HepG2 (cell line): ENCODE data around the gene RHEBL1. TPM values are rescaled to one million over a fixed set of nuclear protein-coding genes. Genes with fewer than 3 reads are reported as not detected.

Experiments used
- ATAC-seq: fragments of 200-7000 bp; cut with Tn5 transposase; 3 replicates; pipeline ENCODE4 v1.9.1; 2020; ENCODE audit warnings: mild to moderate bottlenecking, moderate library complexity
- BruUV-seq: library from RNA; stranded (reverse); fragments of 400-500 nt; replicated peaks from 2 replicates; lab custom pipeline; 2021; lab: Mats Ljungman, UMichigan
- CTCF ChIA-PET: fragments of 300-600 bp; formaldehyde crosslinking; extraction: SDS; loops from one replicate; lab custom pipeline; 2021; ENCODE audit warnings: low total read pairs, inconsistent platforms, low intra/inter-chr PET ratio; lab: Yijun Ruan, JAX
- POLR2A ChIA-PET: fragments of 350-600 bp; sonication (Branson Sonifier 250); formaldehyde crosslinking; loops from one replicate; lab custom pipeline; 2020; ENCODE audit warnings: antibody characterized with exemption, inconsistent platforms; lab: Yijun Ruan, JAX
- DNase-seq: peaks from one replicate; pipeline ENCODE4 v3.0.0-alpha.2; 2015; ENCODE audit warnings: low spot score
- FAIRE-seq: peaks from 3 replicates; lab custom pipeline; 2011; peaks lifted over from hg19 to GRCh38; lab: Jason Lieb, UNC
- H2AFZ ChIP-seq: one replicate; pipeline ENCODE4 v1.6.1; 2011; ENCODE audit warnings: low read length, inconsistent platforms
- H3K27ac ChIP-seq: fragments of 300-600 bp; 3 replicates; pipeline ENCODE4 v1.8.0; 2011; ENCODE audit warnings: mixed run types, mild to moderate bottlenecking, mixed read lengths, low read length, inconsistent platforms; ENCODE audit not compliant: insufficient read depth; ENCODE audit errors: extremely low read length
- H3K27me3 ChIP-seq, 2 experiments: fragments of 200-600 bp in 1 of 2; 2 replicates in 1 of 2; 3 replicates in 1 of 2; pipeline versions ENCODE4 v1.6.0 to v1.8.0; 2011; ENCODE audit warnings: low read length in 2 of 2, mild to moderate bottlenecking in 2 of 2, moderate library complexity in 2 of 2, inconsistent platforms in 1 of 2; ENCODE audit not compliant: insufficient read depth in 2 of 2, control insufficient read depth in 1 of 2
- H3K36me3 ChIP-seq, 2 experiments: fragments of 200-600 bp in 1 of 2; replicated peaks in 1 of 2; 2 replicates in 1 of 2; 3 replicates in 1 of 2; pipeline versions ENCODE4 v1.5.1 to v1.8.0; 2011; ENCODE audit warnings: low read length in 2 of 2, inconsistent platforms in 1 of 2; ENCODE audit not compliant: insufficient read depth in 2 of 2, control insufficient read depth in 1 of 2
- H3K4me1 ChIP-seq: 2 replicates; pipeline ENCODE4 v1.5.1; 2012; ENCODE audit warnings: low read length, inconsistent platforms; ENCODE audit not compliant: insufficient read depth
- H3K4me2 ChIP-seq: 2 replicates; pipeline ENCODE4 v1.6.0; 2011; ENCODE audit warnings: low read depth, low read length, inconsistent platforms
- H3K4me3 ChIP-seq, 3 experiments: fragments of 200-600 bp in 1 of 3; sonication (generic), shearing (Covaris generic) in 1 of 3; replicated peaks in 1 of 3; 2 replicates each; pipeline ENCODE4 v1.5.1; 2011 to 2016; ENCODE audit warnings: low read length in 3 of 3, inconsistent platforms in 2 of 3, low read depth in 2 of 3, mild to moderate bottlenecking in 2 of 3, control low read depth in 1 of 3, mixed read lengths in 1 of 3; ENCODE audit not compliant: insufficient read depth in 1 of 3
- H3K79me2 ChIP-seq: one replicate; pipeline ENCODE4 v1.6.1; 2011; ENCODE audit warnings: low read length, inconsistent platforms; ENCODE audit not compliant: insufficient read depth
- H3K9ac ChIP-seq: 2 replicates; pipeline ENCODE4 v1.6.0; 2011; ENCODE audit warnings: mild to moderate bottlenecking, low read depth, low read length, inconsistent platforms; ENCODE audit not compliant: insufficient read depth
- H3K9me3 ChIP-seq: 2 replicates; pipeline ENCODE4 v1.5.1; 2012; ENCODE audit warnings: mild to moderate bottlenecking, low read length
- H4K20me1 ChIP-seq: 2 replicates; pipeline ENCODE4 v1.6.0; 2011; ENCODE audit warnings: inconsistent platforms, mild to moderate bottlenecking, low read length, moderate library complexity; ENCODE audit not compliant: insufficient read depth
- FLYWCH1 ChIP-seq: sonication (generic); formaldehyde crosslinking; IDR thresholded peaks from 2 replicates; pipeline ENCODE4 v1.8.1; 2023; ENCODE audit warnings: mild to moderate bottlenecking, missing genetic modification reagents
- HOXA5 ChIP-seq: sonication (generic); formaldehyde crosslinking; IDR thresholded peaks from 2 replicates; pipeline ENCODE4 v1.4.0; 2020; ENCODE audit warnings: missing genetic modification reagents
- MIER3 ChIP-seq: IDR thresholded peaks from 2 replicates; pipeline ENCODE4 v1.6.1; 2016; ENCODE audit warnings: missing compliant biosample characterization, borderline replicate concordance
- MTA3 ChIP-seq: sonication (generic); formaldehyde crosslinking; IDR thresholded peaks from 2 replicates; pipeline ENCODE4 v1.4.0; 2020; ENCODE audit warnings: missing genetic modification reagents
- RFX1 ChIP-seq: fragments of 450-650 bp; IDR thresholded peaks from 2 replicates; pipeline ENCODE4 v1.6.1; 2017
- SAFB2 ChIP-seq: sonication (generic); formaldehyde crosslinking; IDR thresholded peaks from 2 replicates; pipeline ENCODE4 v1.5.1; 2020; ENCODE audit warnings: missing genetic modification reagents, low read depth, mild to moderate bottlenecking, borderline replicate concordance
- SMAD3 ChIP-seq: sonication (generic); formaldehyde crosslinking; IDR thresholded peaks from 2 replicates; pipeline ENCODE4 v1.4.0; 2020; ENCODE audit warnings: missing genetic modification reagents
- SRY ChIP-seq: sonication (generic); formaldehyde crosslinking; IDR thresholded peaks from 2 replicates; pipeline ENCODE4 v1.8.0; 2022; ENCODE audit warnings: mild to moderate bottlenecking, missing genetic modification reagents
- ZNF143 ChIP-seq: sonication (generic); formaldehyde crosslinking; IDR thresholded peaks from 2 replicates; pipeline ENCODE4 v1.4.0; 2020; ENCODE audit warnings: missing genetic modification reagents
- ZNF34 ChIP-seq: sonication (generic); formaldehyde crosslinking; IDR thresholded peaks from 2 replicates; pipeline ENCODE4 v1.4.0; 2020; ENCODE audit warnings: mild to moderate bottlenecking, missing genetic modification reagents, borderline replicate concordance
- ZNF546 ChIP-seq: sonication (generic); formaldehyde crosslinking; conservative IDR thresholded peaks from 2 replicates; pipeline ENCODE4 v1.8.1; 2023; ENCODE audit warnings: mild to moderate bottlenecking, missing genetic modification reagents
- ZNF605 ChIP-seq: sonication (generic); formaldehyde crosslinking; IDR thresholded peaks from 2 replicates; pipeline ENCODE4 v1.8.0; 2022; ENCODE audit warnings: mild to moderate bottlenecking, missing genetic modification reagents
- ZNF776 ChIP-seq: sonication (generic); formaldehyde crosslinking; IDR thresholded peaks from 2 replicates; pipeline ENCODE4 v1.4.0; 2020; ENCODE audit warnings: mild to moderate bottlenecking, missing genetic modification reagents
- WGBS: methylation state at CpG from one replicate; pipeline ENCODE4 v1.1.6; 2017; ENCODE audit warnings: low lambda C conversion rate; 5-methylcytosine and 5-hydroxymethylcytosine counted together
- in situ Hi-C: cut with HindIII; loops from 2 replicates; pipeline ENCODE4 v1.10.0; 2017; ENCODE audit warnings: low pct_unique_long_range_greater_than_20kb; ENCODE audit not compliant: extremely low pct_ligation_motif_present
- intact Hi-C: fragments of 100-400 bp; cut with micrococcal nuclease; formaldehyde crosslinking; loops from one replicate; pipeline ENCODE4 v1.10.0; 2022; ENCODE audit not compliant: unreplicated experiment
- polyA plus RNA-seq, 8 experiments: library from polyadenylated mRNA; depleted of rRNA in 3 of 8; stranded (reverse) in 7 of 8; unstranded in 1 of 8; fragments of >200 nt; fragmentation: Illumina TruSeq in 4 of 8; extraction: Trizol in 4 of 8; gene quantifications; 2 replicates each; pipeline versions ENCODE4 v1.2.1 to v1.2.3, GENCODE V29; 2011 to 2016; ENCODE audit warnings: low read depth in 4 of 8, missing spikeins in 1 of 8, mixed read lengths in 1 of 8; ENCODE audit not compliant: insufficient read depth in 1 of 8
- total RNA-seq, 5 experiments: library from RNA; depleted of rRNA; stranded (reverse); fragments of >200 nt; fragmentation: Illumina TruSeq; extraction: Trizol; gene quantifications; 2 replicates each; pipeline ENCODE4 v1.2.3, GENCODE V29; 2016; ENCODE audit warnings: low read depth in 1 of 5
- TF ChIP-seq, protein P1 (sequence below): sonication (generic); formaldehyde crosslinking; IDR thresholded peaks from 2 replicates; pipeline ENCODE4 v1.4.0; 2020; ENCODE audit warnings: missing genetic modification reagents
- TF ChIP-seq, protein P2 (sequence below): IDR thresholded peaks from 2 replicates; pipeline ENCODE4 v1.6.1; 2016; ENCODE audit warnings: low read depth
- TF ChIP-seq, protein P3 (sequence below), 2 experiments: IDR thresholded peaks; 2 replicates each; pipeline ENCODE4 v1.6.1; 2011 to 2012; ENCODE audit warnings: low read length in 2 of 2, borderline replicate concordance in 1 of 2, low read depth in 1 of 2, mild to moderate bottlenecking in 1 of 2, moderate library complexity in 1 of 2

RHEBL1 gene
- total and polyA plus RNA-seq, 2 of the 13 experiments (the other 11 are each of a cell fraction or from before 2014, with no cell fraction given), result 1.4 to 2.5 TPM

DNA sequence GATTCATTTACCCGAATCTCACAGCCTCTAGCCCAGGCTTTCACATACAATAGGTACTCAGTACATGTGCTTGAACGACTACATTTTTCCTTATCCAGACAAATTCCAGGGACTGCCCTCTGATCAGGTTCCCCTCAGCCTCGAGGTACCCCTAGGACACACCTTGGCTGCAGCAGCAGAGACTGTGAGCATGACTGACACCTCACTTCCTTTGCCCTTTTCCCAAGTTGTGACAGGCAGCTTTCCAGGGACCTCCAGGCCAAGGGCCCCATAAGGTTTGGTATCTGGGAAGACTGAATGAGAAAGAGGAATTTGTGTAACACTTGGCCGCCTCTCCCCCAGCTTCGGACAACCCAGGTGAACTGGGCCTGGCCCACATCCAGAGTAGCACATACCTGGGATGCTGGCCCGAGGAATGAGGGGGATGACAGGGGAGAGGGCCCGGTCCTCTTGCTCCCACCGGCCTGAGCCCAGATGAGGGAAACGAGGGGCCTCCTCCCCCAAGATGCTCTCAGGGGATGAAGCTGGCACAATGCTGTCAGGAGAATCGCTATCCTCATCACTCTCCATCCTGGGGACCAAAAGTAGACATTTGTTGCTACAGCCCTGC lies 41.0 kb downstream of the RHEBL1 start (continued):
- TF ChIP-seq, protein P1, sequence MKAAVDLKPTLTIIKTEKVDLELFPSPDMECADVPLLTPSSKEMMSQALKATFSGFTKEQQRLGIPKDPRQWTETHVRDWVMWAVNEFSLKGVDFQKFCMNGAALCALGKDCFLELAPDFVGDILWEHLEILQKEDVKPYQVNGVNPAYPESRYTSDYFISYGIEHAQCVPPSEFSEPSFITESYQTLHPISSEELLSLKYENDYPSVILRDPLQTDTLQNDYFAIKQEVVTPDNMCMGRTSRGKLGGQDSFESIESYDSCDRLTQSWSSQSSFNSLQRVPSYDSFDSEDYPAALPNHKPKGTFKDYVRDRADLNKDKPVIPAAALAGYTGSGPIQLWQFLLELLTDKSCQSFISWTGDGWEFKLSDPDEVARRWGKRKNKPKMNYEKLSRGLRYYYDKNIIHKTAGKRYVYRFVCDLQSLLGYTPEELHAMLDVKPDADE (CRISPR knock-in tag), result no peak
- TF ChIP-seq ZNF143 (CRISPR knock-in tag) (no peak), MIER3 (no peak), ZNF546 (CRISPR knock-in tag) (no peak), ZNF34 (CRISPR knock-in tag) (no peak), SAFB2 (CRISPR knock-in tag) (no peak)
- TF ChIP-seq, protein P2, sequence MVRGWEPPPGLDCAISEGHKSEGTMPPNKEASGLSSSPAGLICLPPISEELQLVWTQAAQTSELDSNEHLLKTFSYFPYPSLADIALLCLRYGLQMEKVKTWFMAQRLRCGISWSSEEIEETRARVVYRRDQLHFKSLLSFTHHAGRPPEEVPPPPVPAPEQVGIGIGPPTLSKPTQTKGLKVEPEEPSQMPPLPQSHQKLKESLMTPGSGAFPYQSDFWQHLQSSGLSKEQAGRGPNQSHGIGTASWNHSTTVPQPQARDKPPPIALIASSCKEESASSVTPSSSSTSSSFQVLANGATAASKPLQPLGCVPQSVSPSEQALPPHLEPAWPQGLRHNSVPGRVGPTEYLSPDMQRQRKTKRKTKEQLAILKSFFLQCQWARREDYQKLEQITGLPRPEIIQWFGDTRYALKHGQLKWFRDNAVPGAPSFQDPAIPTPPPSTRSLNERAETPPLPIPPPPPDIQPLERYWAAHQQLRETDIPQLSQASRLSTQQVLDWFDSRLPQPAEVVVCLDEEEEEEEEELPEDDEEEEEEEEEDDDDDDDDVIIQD (CRISPR knock-in tag), result no peak

DNA sequence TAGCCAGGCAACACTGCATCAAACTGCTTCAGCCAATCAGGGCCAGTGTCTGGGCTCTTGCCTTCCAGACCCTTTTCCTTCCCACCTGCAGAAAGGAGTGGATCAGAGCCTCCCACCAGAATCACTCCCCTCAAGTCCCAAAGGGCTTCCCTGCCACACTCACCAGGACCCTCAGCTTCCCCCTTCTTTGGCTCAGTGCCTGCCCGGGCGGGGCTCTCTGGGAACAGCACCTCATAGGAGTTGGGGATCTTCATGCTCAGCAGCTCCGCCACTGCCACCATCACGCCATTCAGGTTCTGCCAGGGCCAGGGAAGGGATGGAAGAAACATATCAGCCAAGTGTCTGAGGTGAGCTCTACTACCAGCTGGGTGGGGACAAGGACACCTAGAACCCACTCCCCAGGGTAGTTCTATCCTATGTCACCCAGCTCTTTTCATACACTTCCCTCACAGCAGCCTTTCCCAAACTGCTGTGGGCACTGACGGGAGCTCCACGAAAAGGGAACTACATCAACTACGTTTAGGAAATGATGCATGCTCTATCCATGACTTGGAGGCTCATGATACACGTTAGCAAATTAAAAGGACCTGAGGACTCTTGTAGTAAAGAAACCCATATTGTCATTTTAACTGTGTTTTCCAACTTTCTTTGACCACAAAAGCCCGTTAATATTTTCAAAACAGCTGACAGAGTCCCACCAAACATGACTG lies 41.8 kb downstream of the RHEBL1 start:
- TF ChIP-seq ZNF605 (no peak), HOXA5 (no peak), SMAD3 (CRISPR knock-in tag) (no peak), SRY (CRISPR knock-in tag) (no peak), RFX1 (no peak), ZNF776 (CRISPR knock-in tag) (no peak), FLYWCH1 (CRISPR knock-in tag) (no peak), MTA3 (no peak)
- TF ChIP-seq, protein P3, sequence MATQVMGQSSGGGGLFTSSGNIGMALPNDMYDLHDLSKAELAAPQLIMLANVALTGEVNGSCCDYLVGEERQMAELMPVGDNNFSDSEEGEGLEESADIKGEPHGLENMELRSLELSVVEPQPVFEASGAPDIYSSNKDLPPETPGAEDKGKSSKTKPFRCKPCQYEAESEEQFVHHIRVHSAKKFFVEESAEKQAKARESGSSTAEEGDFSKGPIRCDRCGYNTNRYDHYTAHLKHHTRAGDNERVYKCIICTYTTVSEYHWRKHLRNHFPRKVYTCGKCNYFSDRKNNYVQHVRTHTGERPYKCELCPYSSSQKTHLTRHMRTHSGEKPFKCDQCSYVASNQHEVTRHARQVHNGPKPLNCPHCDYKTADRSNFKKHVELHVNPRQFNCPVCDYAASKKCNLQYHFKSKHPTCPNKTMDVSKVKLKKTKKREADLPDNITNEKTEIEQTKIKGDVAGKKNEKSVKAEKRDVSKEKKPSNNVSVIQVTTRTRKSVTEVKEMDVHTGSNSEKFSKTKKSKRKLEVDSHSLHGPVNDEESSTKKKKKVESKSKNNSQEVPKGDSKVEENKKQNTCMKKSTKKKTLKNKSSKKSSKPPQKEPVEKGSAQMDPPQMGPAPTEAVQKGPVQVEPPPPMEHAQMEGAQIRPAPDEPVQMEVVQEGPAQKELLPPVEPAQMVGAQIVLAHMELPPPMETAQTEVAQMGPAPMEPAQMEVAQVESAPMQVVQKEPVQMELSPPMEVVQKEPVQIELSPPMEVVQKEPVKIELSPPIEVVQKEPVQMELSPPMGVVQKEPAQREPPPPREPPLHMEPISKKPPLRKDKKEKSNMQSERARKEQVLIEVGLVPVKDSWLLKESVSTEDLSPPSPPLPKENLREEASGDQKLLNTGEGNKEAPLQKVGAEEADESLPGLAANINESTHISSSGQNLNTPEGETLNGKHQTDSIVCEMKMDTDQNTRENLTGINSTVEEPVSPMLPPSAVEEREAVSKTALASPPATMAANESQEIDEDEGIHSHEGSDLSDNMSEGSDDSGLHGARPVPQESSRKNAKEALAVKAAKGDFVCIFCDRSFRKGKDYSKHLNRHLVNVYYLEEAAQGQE (IDR thresholded peaks at IDR 0.05; ENCODE audit: borderline replicate concordance in 1 of 2, low read depth in 1 of 2, low read length in 2 of 2), result no peak
- Histone ChIP-seq H3K27ac (no peak overlapping the region), H3K79me2 (no peaks in the 10 kb centered on the region), H3K36me3 (peaks cover 37 to 88% of the 10 kb centered on the region in 2 experiments), H3K4me3 (no peak overlapping the region), H3K4me1 (no peaks in the 10 kb centered on the region), H3K27me3 (no peaks in the 10 kb centered on the region), H3K4me2 (no peak overlapping the region), H3K9ac (no peak overlapping the region), H4K20me1 (no peaks in the 10 kb centered on the region), H2AFZ (no peak overlapping the region), H3K9me3 (no peaks in the 10 kb centered on the region)
- DNase-seq (no peak), ATAC-seq (no peak), FAIRE-seq (no peak)
- in situ Hi-C loops (no loop called here), intact Hi-C loops (no loop called here)
- 96% methylated on average over 9 of the region's 9 CpGs for WGBS
- no TSS peak for BruUV-seq
- POLR2A ChIA-PET, result no interaction called here
- CTCF ChIA-PET, result no interaction called here
